Hepatocyte (in vitro differentiated cells): Measurements from ENCODE around the gene MYL5. TPM values are rescaled to one million over a fixed set of nuclear protein-coding genes. Genes with fewer than 3 reads are reported as not detected.
"Not testable (repeated sequence)": the region's sequence is repeated elsewhere in the genome, so short reads cannot be mapped to it uniquely, and the experiment has no call there.

Source experiments
- DNase-seq: peaks from one replicate; pipeline ENCODE4 v3.0.0-alpha.2; 2016; ENCODE audit warnings: low spot score
- H2AFZ ChIP-seq: fragments of 200-600 bp; sonication (generic); 2 replicates; pipeline ENCODE4 v1.6.0; 2016; ENCODE audit warnings: antibody characterized with exemption, mild to moderate bottlenecking
- H3K27ac ChIP-seq: fragments of 200-600 bp; sonication (generic); 2 replicates; pipeline ENCODE4 v1.5.1; 2016; ENCODE audit warnings: mild to moderate bottlenecking
- H3K27me3 ChIP-seq: fragments of 200-600 bp; sonication (generic); 2 replicates; pipeline ENCODE4 v1.6.1; 2016
- H3K36me3 ChIP-seq: fragments of 200-600 bp; sonication (generic); replicated peaks from 2 replicates; pipeline ENCODE4 v1.5.1; 2016; ENCODE audit warnings: low read depth; ENCODE audit not compliant: insufficient read depth
- H3K4me1 ChIP-seq: fragments of 200-600 bp; sonication (generic); 2 replicates; pipeline ENCODE4 v1.5.1; 2016; ENCODE audit warnings: mild to moderate bottlenecking, moderate library complexity; ENCODE audit not compliant: insufficient read depth
- H3K4me2 ChIP-seq: fragments of 200-600 bp; sonication (generic); 2 replicates; pipeline ENCODE4 v1.6.0; 2016
- H3K4me3 ChIP-seq: fragments of 200-600 bp; sonication (generic); 2 replicates; pipeline ENCODE4 v1.5.1; 2016; ENCODE audit warnings: mild to moderate bottlenecking
- H3K79me2 ChIP-seq: fragments of 200-600 bp; sonication (generic); 2 replicates; pipeline ENCODE4 v1.6.0; 2017; ENCODE audit warnings: mild to moderate bottlenecking
- H3K9me2 ChIP-seq: fragments of 200-600 bp; sonication (generic); replicated peaks from 2 replicates; pipeline ENCODE4 v1.6.0; 2017; ENCODE audit warnings: mild to moderate bottlenecking; ENCODE audit not compliant: insufficient read depth
- H3K9me3 ChIP-seq: fragments of 200-600 bp; sonication (generic); 2 replicates; pipeline ENCODE4 v1.5.1; 2016; ENCODE audit warnings: low read depth, mild to moderate bottlenecking
- H4K20me1 ChIP-seq: fragments of 200-600 bp; sonication (generic); 2 replicates; pipeline ENCODE4 v1.6.0; 2016; ENCODE audit warnings: mild to moderate bottlenecking; ENCODE audit not compliant: insufficient read depth, poor library complexity, severe bottlenecking
- EZH2 ChIP-seq: fragments of 200-600 bp; sonication (generic); IDR thresholded peaks from 2 replicates; pipeline ENCODE4 v1.6.1; 2016; ENCODE audit warnings: antibody characterized with exemption, mild to moderate bottlenecking, borderline replicate concordance
- EZH2phosphoT487 ChIP-seq: fragments of 200-600 bp; sonication (generic); IDR thresholded peaks from one replicate; pipeline ENCODE4 v1.6.1; 2018; ENCODE audit warnings: antibody characterized with exemption, mild to moderate bottlenecking, low read depth, moderate library complexity; ENCODE audit not compliant: unreplicated experiment, severe bottlenecking
- WGBS: methylation state at CpG from one replicate; pipeline ENCODE4 v1.1.6; 2016; ENCODE audit warnings: low lambda C conversion rate; ENCODE audit errors: missing lambda C conversion rate; 5-methylcytosine and 5-hydroxymethylcytosine counted together
- polyA plus RNA-seq: library from polyadenylated mRNA; unstranded; fragments of >200 nt; fragmentation: Nextera tagmentation; extraction: Ambion mirVana; gene quantifications from 2 replicates; pipeline ENCODE4 v1.2.1, GENCODE V29; 2016
- total RNA-seq: library from RNA; depleted of rRNA; stranded (reverse); fragments of >200 nt; gene quantifications from 2 replicates; pipeline ENCODE4 v1.2.3, GENCODE V29; 2014
- TF ChIP-seq, protein P1 (sequence below): fragments of 200-600 bp; sonication (generic); IDR thresholded peaks from 2 replicates; pipeline ENCODE4 v1.5.1; 2016; ENCODE audit warnings: antibody characterized with exemption, mild to moderate bottlenecking; ENCODE audit not compliant: poor library complexity

MYL5 gene
- total and polyA plus RNA-seq, 2 experiments from 2014 or later = 12.6 to 25.1 TPM

DNA sequence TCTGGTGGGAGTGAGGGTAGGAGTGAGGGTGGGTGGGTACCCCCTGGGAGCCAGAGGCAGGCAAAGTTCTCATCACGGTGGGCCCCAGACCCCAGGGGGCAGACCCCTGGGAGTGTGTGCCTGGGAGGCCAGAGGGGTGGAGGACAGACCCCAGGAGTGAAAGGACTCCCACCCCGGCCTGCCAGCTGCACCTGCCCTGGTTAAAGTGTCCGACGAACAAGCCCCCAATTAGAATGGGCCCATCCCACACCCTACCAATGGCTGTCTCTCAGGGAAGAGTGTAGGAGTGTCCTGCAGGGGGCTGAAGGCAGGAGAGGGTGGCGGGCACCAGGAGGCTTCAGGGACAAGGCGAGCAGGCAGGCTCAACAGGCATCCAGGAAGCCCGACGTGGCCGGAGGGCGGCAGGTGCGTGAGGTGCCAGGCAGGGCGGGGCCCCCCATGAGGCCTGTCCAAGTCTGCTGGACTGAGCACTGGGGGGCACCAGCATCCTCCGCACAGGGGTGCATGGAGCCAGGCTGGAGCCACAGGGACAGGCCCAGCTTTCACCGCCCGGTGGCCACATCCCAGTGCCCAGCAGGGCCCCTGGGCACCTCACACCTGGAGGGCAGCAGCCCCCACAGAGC is 40.3 kb upstream of the MYL5 start:
- no peak for DNase-seq
- Histone ChIP-seq H3K9me3 (no peaks in the 10 kb centered on the region), H3K36me3 (no peaks in the 10 kb centered on the region), H2AFZ (no peak overlapping the region), H3K27ac (no peak overlapping the region), H3K4me3 (no peak overlapping the region), H3K9me2 (no peaks in the 10 kb centered on the region), H4K20me1 (no peaks in the 10 kb centered on the region), H3K27me3 (no peaks in the 10 kb centered on the region), H3K4me2 (no peak overlapping the region), H3K79me2 (no peaks in the 10 kb centered on the region), H3K4me1 (no peaks in the 10 kb centered on the region)
- WGBS = 89% methylated on average over 14 of the region's 15 CpGs
- no peak for TF ChIP-seq EZH2
- TF ChIP-seq, protein P1, sequence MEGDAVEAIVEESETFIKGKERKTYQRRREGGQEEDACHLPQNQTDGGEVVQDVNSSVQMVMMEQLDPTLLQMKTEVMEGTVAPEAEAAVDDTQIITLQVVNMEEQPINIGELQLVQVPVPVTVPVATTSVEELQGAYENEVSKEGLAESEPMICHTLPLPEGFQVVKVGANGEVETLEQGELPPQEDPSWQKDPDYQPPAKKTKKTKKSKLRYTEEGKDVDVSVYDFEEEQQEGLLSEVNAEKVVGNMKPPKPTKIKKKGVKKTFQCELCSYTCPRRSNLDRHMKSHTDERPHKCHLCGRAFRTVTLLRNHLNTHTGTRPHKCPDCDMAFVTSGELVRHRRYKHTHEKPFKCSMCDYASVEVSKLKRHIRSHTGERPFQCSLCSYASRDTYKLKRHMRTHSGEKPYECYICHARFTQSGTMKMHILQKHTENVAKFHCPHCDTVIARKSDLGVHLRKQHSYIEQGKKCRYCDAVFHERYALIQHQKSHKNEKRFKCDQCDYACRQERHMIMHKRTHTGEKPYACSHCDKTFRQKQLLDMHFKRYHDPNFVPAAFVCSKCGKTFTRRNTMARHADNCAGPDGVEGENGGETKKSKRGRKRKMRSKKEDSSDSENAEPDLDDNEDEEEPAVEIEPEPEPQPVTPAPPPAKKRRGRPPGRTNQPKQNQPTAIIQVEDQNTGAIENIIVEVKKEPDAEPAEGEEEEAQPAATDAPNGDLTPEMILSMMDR = no peak
- TF ChIP-seq EZH2phosphoT487 = no peak

DNA sequence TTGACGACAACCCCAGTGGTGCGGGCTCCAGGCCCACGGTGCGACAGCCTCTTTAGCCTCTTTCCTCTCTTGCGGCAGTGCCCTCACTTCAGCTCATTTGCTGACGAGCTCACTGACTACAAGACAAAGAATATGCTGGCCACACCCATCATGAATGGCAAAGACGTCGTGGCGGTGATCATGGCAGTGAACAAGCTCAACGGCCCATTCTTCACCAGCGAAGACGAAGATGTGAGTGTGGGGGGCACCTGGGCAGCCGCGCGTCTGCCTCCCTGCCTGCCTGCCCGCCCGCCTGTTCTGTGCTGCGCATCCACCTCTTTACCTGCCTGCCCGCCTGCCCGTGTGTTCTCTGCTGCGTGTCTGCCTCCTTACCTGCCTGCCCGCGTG is 39.8 kb upstream of the MYL5 start:
- Histone ChIP-seq H3K27ac (no peak overlapping the region), H3K36me3 (no peaks in the 10 kb centered on the region), H3K9me3 (no peaks in the 10 kb centered on the region), H4K20me1 (no peaks in the 10 kb centered on the region), H3K4me2 (no peak overlapping the region), H3K79me2 (no peaks in the 10 kb centered on the region), H3K9me2 (no peaks in the 10 kb centered on the region), H3K27me3 (no peaks in the 10 kb centered on the region), H2AFZ (no peak overlapping the region), H3K4me3 (no peak overlapping the region), H3K4me1 (no peaks in the 10 kb centered on the region)
- no peak for DNase-seq
- WGBS = 86% methylated on average over 23 of the region's 23 CpGs
- TF ChIP-seq EZH2 (no peak), EZH2phosphoT487 (no peak)
- TF ChIP-seq, protein P1 = no peak

DNA sequence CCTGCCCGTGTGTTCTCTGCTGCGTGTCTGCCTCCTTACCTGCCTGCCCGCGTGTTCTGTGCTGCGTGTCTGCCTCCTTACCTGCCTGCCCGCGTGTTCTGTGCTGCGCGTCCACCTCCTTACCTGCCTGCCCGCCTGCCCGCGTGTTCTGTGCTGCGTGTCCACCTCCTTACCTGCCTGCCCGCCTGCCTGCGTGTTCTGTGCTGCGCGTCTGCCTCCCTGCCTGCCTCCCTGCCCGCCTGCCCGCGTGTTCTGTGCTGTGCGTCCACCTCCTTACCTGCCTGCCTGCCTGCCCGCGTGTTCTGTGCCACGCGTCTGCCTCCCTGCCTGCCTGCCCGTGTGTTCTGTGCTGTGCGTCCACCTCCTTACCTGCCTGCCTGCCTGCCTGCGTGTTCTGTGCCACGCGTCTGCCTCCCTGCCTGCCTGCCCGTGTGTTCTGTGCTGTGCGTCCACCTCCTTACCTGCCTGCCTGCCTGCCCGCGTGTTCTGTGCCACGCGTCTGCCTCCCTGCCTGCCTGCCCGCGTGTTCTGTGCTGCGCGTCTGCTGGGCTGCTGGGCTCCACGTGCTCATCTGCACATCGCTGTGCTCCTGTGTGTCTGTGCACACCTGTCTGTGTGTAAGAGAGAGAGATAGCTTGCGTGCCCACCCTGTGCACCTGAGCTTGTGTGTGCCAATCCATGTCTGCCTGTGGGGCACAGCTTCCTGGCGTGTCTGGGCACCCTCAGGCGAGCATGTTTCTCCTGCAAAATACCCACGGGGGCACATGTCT is 39.1 kb upstream of the MYL5 start:
- not testable (repeated sequence) for H3K27me3 ChIP-seq, H3K9me3 ChIP-seq, H3K4me1 ChIP-seq, H2AFZ ChIP-seq, H4K20me1 ChIP-seq, DNase-seq, H3K36me3 ChIP-seq, H3K27ac ChIP-seq, H3K4me2 ChIP-seq, H3K4me3 ChIP-seq, H3K9me2 ChIP-seq, H3K79me2 ChIP-seq
- 89% methylated on average over 15 of the region's 46 CpGs for WGBS

DNA sequence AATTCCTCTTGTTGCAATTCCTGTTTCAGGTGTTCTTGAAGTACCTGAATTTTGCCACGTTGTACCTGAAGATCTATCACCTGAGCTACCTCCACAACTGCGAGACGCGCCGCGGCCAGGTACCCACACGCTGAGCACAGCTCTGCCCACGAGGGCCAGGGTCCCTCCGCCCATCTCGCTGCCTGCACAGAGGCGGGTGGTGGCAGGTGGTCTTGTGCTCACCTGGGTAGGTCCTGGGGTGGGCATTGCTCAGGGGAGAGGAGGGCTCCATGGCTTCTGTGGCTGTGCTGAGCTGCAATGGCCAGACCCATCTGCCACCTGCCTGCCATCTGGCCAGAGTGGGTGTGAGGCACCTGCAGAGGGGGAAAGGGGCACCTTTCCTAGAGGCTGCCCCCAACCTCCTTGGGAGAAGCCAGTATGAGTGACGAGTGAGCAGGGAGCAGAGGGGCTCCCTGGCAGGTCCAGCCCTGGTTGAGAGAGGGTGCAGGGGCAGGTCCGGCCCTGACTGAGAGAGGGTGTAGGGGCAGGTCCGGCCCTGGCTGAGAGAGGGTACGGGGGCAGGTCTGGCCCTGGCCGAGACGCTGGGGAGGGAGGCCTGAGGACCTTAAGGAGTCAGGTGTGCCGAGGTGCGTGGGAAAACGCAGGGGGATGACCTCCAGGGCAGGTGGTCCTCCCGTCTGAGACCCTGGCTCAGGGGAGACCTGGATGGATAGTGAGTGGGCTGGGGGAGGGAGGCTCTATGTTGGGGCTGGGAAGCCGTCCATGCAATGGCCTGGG is 38.3 kb upstream of the MYL5 start:
- H3K4me3 ChIP-seq = no peak overlapping the region
- no peaks in the 10 kb centered on the region for H3K9me2 ChIP-seq
- H3K4me1 ChIP-seq = no peaks in the 10 kb centered on the region
- H3K79me2 ChIP-seq = no peaks in the 10 kb centered on the region
- no peak overlapping the region for H2AFZ ChIP-seq
- no peaks in the 10 kb centered on the region for H3K36me3 ChIP-seq
- no peaks in the 10 kb centered on the region for H4K20me1 ChIP-seq
- H3K27ac ChIP-seq = no peak overlapping the region
- no peak overlapping the region for H3K4me2 ChIP-seq
- no peaks in the 10 kb centered on the region for H3K9me3 ChIP-seq
- no peak for DNase-seq
- H3K27me3 ChIP-seq = no peaks in the 10 kb centered on the region
- 89% methylated on average over 21 of the region's 22 CpGs for WGBS
- TF ChIP-seq EZH2 = no peak
- TF ChIP-seq, protein P1 = no peak
- TF ChIP-seq EZH2phosphoT487 = no peak
